HG03354 (cell line): ENCODE measurements around the gene REXO1.

Experiments used
- ATAC-seq: cut with Tn5 transposase; IDR thresholded peaks from one replicate; pipeline ENCODE4 v1.9.1; 2021; ENCODE audit warnings: mild to moderate bottlenecking; ENCODE audit not compliant: unreplicated experiment, poor library complexity, severe bottlenecking

Gene REXO1

GRCh38 chr19:1779574-1779973 is 68.7 kb downstream of the REXO1 start:
- no peak for ATAC-seq

- no peak for ATAC-seq
Observed at GRCh38 chr19:1777149-1777548, 71.1 kb downstream of the REXO1 start.

- no peak for ATAC-seq
Observed at GRCh38 chr19:1776606-1777147, 71.6 kb downstream of the REXO1 start.

GRCh38 chr19:1775951-1776605 is 72.2 kb downstream of the REXO1 start:
- ATAC-seq = no peak

GRCh38 chr19:1774989-1775772 is 73.1 kb downstream of the REXO1 start:
- no peak for ATAC-seq

DNA sequence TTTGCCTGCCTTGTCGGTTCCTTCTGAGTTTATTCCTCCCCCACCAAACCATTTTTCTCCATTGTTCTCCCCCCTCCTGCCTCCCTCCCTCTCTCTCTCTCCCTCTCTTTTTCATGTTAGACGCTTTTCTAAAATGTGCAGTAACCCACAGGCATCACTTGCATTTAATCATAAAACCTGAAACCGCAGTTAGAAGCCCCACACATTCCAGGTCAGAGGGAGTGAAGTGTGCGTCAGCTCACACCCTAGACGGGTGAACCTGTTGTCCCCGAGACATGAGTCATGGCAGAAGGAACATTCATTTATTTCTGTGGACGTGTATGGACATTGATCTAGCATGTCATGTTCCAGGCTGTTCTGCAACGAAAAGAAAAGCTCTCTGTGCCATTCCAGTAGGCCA is 75.1 kb downstream of the REXO1 start:
- no peak for ATAC-seq

- ATAC-seq = no peak
Observed at GRCh38 chr19:1770866-1771576, 77.3 kb downstream of the REXO1 start.

- no peak for ATAC-seq
Observed at GRCh38 chr19:1769645-1769985, 78.7 kb downstream of the REXO1 start.

GRCh38 chr19:1768918-1769644 is 79.2 kb downstream of the REXO1 start:
- no peak for ATAC-seq

- no peak for ATAC-seq
Observed at GRCh38 chr19:1768248-1768647, 80.0 kb downstream of the REXO1 start.

- ATAC-seq = no peak
Observed at GRCh38 chr19:1767464-1767933, 80.8 kb downstream of the REXO1 start.

DNA sequence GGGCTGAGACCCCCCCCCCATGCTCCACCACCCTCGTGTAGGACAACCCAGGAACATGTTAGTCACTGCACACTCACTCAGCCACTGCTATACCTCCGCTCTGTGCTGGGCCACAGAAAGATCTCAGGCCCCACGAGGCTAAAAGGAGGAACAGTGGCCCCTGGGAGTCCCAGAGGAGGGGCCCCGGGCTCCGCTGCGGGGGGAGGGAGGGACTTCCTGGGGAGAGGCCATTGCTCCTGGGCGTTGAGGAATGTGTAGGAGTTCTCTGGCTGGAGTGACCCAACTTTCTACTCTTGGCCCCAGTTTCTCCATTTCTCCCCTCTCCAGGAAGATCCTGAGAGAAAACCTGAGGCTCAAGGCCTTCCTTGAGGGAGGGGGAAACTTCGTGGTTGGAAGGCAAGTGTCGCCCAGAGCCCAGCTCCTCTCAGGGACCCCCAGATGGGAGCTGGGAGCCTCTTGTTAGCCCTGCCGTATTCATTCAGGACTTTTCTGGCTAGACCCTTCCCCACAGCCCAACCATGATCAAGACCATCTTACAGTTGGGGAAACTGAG is 81.4 kb downstream of the REXO1 start:
- no peak for ATAC-seq

DNA sequence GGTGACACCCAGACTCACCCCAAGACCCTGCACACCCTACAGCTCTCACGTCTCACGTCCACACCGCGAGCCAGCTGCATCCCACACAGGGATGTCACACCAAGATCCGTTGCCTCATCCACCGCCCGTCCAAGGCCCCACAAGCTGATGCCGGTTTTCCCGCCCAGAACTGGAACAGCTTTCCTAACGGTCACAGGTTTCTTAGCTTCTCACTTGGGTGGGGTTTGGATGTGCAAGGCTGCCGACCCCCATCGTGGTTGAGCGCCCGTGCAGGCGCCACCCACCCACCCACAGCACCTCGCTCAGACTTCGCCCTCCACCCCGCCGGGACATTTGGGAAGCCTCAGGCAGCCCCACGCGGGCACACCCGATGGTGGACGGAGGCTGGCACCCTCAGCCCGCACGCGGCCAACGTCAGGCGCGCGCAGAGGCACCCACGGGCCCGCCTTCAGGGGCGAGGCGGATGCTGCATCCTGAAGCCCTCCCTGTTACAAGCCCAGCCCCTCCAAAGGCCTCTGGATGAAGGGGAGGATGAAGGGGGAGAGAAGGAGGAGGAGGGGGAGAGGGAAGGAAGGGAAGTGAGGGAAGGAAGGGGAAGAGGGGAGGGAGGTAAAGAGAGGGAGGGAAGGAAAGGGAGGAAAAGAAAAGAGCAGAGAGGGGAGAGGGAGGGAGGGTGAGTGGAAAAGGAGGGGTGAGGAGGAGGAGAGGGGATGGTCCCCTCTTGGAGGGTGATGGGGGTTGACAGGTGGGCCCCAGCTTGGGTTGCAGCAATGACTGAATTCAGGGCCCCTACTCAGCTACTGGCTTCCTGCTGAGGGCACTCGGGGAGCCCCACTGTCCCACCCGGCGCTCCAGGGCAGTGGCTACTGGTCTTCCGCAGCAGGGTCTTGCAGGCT is 82.1 kb downstream of the REXO1 start:
- ATAC-seq = no peak
